ENCODE results near the gene PAK6.

Gene PAK6

DNA sequence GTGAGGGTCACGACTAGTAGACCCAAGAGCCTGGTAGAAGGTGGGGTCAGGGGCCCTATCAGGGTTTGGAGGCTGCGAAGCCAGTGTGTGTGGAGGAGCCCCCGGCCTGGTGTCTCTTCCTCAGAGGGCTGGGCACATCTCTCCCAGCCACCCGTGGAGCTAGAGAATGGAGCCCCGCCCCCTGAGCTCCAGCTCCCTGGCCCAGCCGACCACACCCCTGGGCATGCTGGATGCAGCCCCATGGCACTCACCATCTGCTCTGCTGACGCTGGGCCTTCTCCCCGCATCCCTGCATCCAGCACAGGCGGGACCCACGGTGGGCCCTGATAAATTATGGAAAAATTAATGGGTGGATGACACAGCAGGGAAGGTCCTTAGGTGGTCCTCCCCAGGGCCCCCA is 26.5 kb downstream of the PAK6 start:
- no peak for TF ChIP-seq EZH2 (IDR thresholded peaks at IDR 0.05; ENCODE audit: borderline replicate concordance, low read depth, low read length, severe bottlenecking)
- TF ChIP-seq, protein P1, sequence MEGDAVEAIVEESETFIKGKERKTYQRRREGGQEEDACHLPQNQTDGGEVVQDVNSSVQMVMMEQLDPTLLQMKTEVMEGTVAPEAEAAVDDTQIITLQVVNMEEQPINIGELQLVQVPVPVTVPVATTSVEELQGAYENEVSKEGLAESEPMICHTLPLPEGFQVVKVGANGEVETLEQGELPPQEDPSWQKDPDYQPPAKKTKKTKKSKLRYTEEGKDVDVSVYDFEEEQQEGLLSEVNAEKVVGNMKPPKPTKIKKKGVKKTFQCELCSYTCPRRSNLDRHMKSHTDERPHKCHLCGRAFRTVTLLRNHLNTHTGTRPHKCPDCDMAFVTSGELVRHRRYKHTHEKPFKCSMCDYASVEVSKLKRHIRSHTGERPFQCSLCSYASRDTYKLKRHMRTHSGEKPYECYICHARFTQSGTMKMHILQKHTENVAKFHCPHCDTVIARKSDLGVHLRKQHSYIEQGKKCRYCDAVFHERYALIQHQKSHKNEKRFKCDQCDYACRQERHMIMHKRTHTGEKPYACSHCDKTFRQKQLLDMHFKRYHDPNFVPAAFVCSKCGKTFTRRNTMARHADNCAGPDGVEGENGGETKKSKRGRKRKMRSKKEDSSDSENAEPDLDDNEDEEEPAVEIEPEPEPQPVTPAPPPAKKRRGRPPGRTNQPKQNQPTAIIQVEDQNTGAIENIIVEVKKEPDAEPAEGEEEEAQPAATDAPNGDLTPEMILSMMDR (IDR thresholded peaks at IDR 0.05; ENCODE audit: borderline replicate concordance, extremely low read depth, low read length, poor library complexity, severe bottlenecking), result no peak
- Histone ChIP-seq H3K4me1 (ENCODE audit: insufficient read depth, low read length) (no peaks in the 10 kb centered on the region), H3K4me3 (ENCODE audit: low read depth in 1 of 2, low read length in 2 of 2) (no peak overlapping the region), H3K27ac (ENCODE audit: low read length) (no peak overlapping the region), H3K27me3 (ENCODE audit: insufficient read depth, low read length, poor library complexity) (no peaks in the 10 kb centered on the region), H3K9me3 (ENCODE audit: insufficient read depth, low read length, severe bottlenecking) (no peaks in the 10 kb centered on the region), H3K9ac (ENCODE audit: low read depth, low read length) (no peak overlapping the region), H3K36me3 (ENCODE audit: insufficient read depth, low read length) (no peaks in the 10 kb centered on the region), H3K79me2 (ENCODE audit: insufficient read depth, low read length) (no peaks in the 10 kb centered on the region), H2AFZ (ENCODE audit: low read depth, low read length) (no peak overlapping the region), H4K20me1 (ENCODE audit: insufficient read depth, low read length) (no peaks in the 10 kb centered on the region; the same call in 1 of the 2 replicates), H3K4me2 (ENCODE audit: insufficient read depth, low read length) (no peak overlapping the region)
- ATAC-seq (ENCODE audit: insufficient read depth, low read depth), result no peak
- DNase-seq, result no peak

DNA sequence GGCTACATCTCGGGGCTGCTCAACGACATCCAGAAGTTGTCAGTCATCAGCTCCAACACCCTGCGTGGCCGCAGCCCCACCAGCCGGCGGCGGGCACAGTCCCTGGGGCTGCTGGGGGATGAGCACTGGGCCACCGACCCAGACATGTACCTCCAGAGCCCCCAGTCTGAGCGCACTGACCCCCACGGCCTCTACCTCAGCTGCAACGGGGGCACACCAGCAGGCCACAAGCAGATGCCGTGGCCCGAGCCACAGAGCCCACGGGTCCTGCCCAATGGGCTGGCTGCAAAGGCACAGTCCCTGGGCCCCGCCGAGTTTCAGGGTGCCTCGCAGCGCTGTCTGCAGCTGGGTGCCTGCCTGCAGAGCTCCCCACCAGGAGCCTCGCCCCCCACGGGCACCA is 27.0 kb downstream of the PAK6 start:
- DNase-seq (no peak), ATAC-seq (ENCODE audit: insufficient read depth, low read depth) (no peak)
- Histone ChIP-seq H3K4me2 (ENCODE audit: insufficient read depth, low read length) (no peak overlapping the region), H3K4me1 (ENCODE audit: insufficient read depth, low read length) (no peaks in the 10 kb centered on the region), H3K27me3 (ENCODE audit: insufficient read depth, low read length, poor library complexity) (no peaks in the 10 kb centered on the region), H3K79me2 (ENCODE audit: insufficient read depth, low read length) (no peaks in the 10 kb centered on the region), H3K9me3 (ENCODE audit: insufficient read depth, low read length, severe bottlenecking) (no peaks in the 10 kb centered on the region), H2AFZ (ENCODE audit: low read depth, low read length) (no peak overlapping the region), H3K9ac (ENCODE audit: low read depth, low read length) (no peak overlapping the region), H4K20me1 (ENCODE audit: insufficient read depth, low read length) (no peaks in the 10 kb centered on the region; the same call in 1 of the 2 replicates), H3K27ac (ENCODE audit: low read length) (no peak overlapping the region), H3K4me3 (ENCODE audit: low read depth in 1 of 2, low read length in 2 of 2) (no peak overlapping the region), H3K36me3 (ENCODE audit: insufficient read depth, low read length) (no peaks in the 10 kb centered on the region)
- TF ChIP-seq, protein P1 (IDR thresholded peaks at IDR 0.05; ENCODE audit: borderline replicate concordance, extremely low read depth, low read length, poor library complexity, severe bottlenecking), result no peak
- TF ChIP-seq EZH2 (IDR thresholded peaks at IDR 0.05; ENCODE audit: borderline replicate concordance, low read depth, low read length, severe bottlenecking), result no peak

GRCh38 chr15:40266828-40267304 is 28.0 kb downstream of the PAK6 start:
- no peaks in the 10 kb centered on the region for H3K27me3 ChIP-seq (ENCODE audit: insufficient read depth, low read length, poor library complexity)
- H3K4me2 ChIP-seq (ENCODE audit: insufficient read depth, low read length), result no peak overlapping the region
- H3K36me3 ChIP-seq (ENCODE audit: insufficient read depth, low read length), result no peaks in the 10 kb centered on the region
- ATAC-seq (ENCODE audit: insufficient read depth, low read depth) (no peak), DNase-seq (no peak)
- H3K9ac ChIP-seq (ENCODE audit: low read depth, low read length), result no peak overlapping the region
- no peaks in the 10 kb centered on the region for H3K4me1 ChIP-seq (ENCODE audit: insufficient read depth, low read length)
- H3K79me2 ChIP-seq (ENCODE audit: insufficient read depth, low read length), result no peaks in the 10 kb centered on the region
- H4K20me1 ChIP-seq (ENCODE audit: insufficient read depth, low read length), result no peaks in the 10 kb centered on the region; the same call in 1 of the 2 replicates
- no peak overlapping the region for H3K4me3 ChIP-seq (ENCODE audit: low read depth in 1 of 2, low read length in 2 of 2)
- H2AFZ ChIP-seq (ENCODE audit: low read depth, low read length), result no peak overlapping the region
- TF ChIP-seq EZH2 (IDR thresholded peaks at IDR 0.05; ENCODE audit: borderline replicate concordance, low read depth, low read length, severe bottlenecking), result no peak
- TF ChIP-seq, protein P1 (IDR thresholded peaks at IDR 0.05; ENCODE audit: borderline replicate concordance, extremely low read depth, low read length, poor library complexity, severe bottlenecking), result no peak
- no peak overlapping the region for H3K27ac ChIP-seq (ENCODE audit: low read length)
- no peaks in the 10 kb centered on the region for H3K9me3 ChIP-seq (ENCODE audit: insufficient read depth, low read length, severe bottlenecking)

- Histone ChIP-seq H3K27ac (ENCODE audit: low read length) (no peak overlapping the region), H3K9me3 (ENCODE audit: insufficient read depth, low read length, severe bottlenecking) (no peaks in the 10 kb centered on the region), H3K4me1 (ENCODE audit: insufficient read depth, low read length) (no peaks in the 10 kb centered on the region), H3K4me3 (ENCODE audit: low read depth in 1 of 2, low read length in 2 of 2) (no peak overlapping the region), H3K27me3 (ENCODE audit: insufficient read depth, low read length, poor library complexity) (no peaks in the 10 kb centered on the region), H4K20me1 (ENCODE audit: insufficient read depth, low read length) (no peaks in the 10 kb centered on the region; the same call in 1 of the 2 replicates), H3K4me2 (ENCODE audit: insufficient read depth, low read length) (no peak overlapping the region), H3K9ac (ENCODE audit: low read depth, low read length) (no peak overlapping the region), H2AFZ (ENCODE audit: low read depth, low read length) (no peak overlapping the region), H3K79me2 (ENCODE audit: insufficient read depth, low read length) (no peaks in the 10 kb centered on the region), H3K36me3 (ENCODE audit: insufficient read depth, low read length) (no peaks in the 10 kb centered on the region)
- no peak for ATAC-seq (ENCODE audit: insufficient read depth, low read depth)
- DNase-seq, result no peak
- no peak for TF ChIP-seq EZH2 (IDR thresholded peaks at IDR 0.05; ENCODE audit: borderline replicate concordance, low read depth, low read length, severe bottlenecking)
- TF ChIP-seq, protein P1 (IDR thresholded peaks at IDR 0.05; ENCODE audit: borderline replicate concordance, extremely low read depth, low read length, poor library complexity, severe bottlenecking), result no peak
Measured at GRCh38 chr15:40267670-40268069, 28.8 kb downstream of the PAK6 start.

Data from DND-41 (cell line).